Measurements from ENCODE around the gene TSC1. TPM values are rescaled to one million over a fixed set of nuclear protein-coding genes. Genes with fewer than 3 reads are reported as not detected.

Gene TSC1
- total and polyA plus RNA-seq, 2 experiments from 2014 or later, result 18.8 to 22.4 TPM

- no peaks in the 10 kb centered on the region for H3K27me3 ChIP-seq (replicated peaks; ENCODE audit: insufficient read depth)
- DNase-seq, result no peak
- no peak for TF ChIP-seq EZH2phosphoT487 (IDR thresholded peaks at IDR 0.05; ENCODE audit: insufficient read depth, low read depth)
- TF ChIP-seq EZH2 (IDR thresholded peaks at IDR 0.05; ENCODE audit: insufficient read depth, poor library complexity, severe bottlenecking), result no peak
- WGBS, 2 experiments (ENCODE audit: low coverage in 1 of 2, low lambda C conversion rate in 2 of 2, missing lambda C conversion rate in 2 of 2), result 95 to 96% methylated on average over 8 of the region's 8 CpGs
- peaks cover 14% of the 10 kb centered on the region for H3K4me1 ChIP-seq (ENCODE audit: insufficient read depth)
- in situ Hi-C loops (cut with MboI), result no loop called here
- H3K4me2 ChIP-seq (ENCODE audit: unreplicated experiment), result no peak overlapping the region
- H3K9me3 ChIP-seq (ENCODE audit: low read depth), result no peaks in the 10 kb centered on the region
- no peaks in the 10 kb centered on the region for H3K36me3 ChIP-seq (ENCODE audit: low read depth)
- no peaks in the 10 kb centered on the region for H3K9me2 ChIP-seq (ENCODE audit: insufficient read depth)
- no peak overlapping the region for H2AFZ ChIP-seq
- peaks cover 17% of the 10 kb centered on the region for H3K79me2 ChIP-seq (ENCODE audit: insufficient read depth)
- no peak overlapping the region for H3K4me3 ChIP-seq
- no peak overlapping the region for H3K27ac ChIP-seq
- no peaks in the 10 kb centered on the region for H4K20me1 ChIP-seq (ENCODE audit: insufficient read depth)
- no peak overlapping the region for H3K9ac ChIP-seq
- no peaks in the 10 kb centered on the region for H3F3A ChIP-seq (ENCODE audit: insufficient read depth)
Observed at GRCh38 chr9:132947756-132948155, 3.3 kb upstream of the TSC1 start.

DNA sequence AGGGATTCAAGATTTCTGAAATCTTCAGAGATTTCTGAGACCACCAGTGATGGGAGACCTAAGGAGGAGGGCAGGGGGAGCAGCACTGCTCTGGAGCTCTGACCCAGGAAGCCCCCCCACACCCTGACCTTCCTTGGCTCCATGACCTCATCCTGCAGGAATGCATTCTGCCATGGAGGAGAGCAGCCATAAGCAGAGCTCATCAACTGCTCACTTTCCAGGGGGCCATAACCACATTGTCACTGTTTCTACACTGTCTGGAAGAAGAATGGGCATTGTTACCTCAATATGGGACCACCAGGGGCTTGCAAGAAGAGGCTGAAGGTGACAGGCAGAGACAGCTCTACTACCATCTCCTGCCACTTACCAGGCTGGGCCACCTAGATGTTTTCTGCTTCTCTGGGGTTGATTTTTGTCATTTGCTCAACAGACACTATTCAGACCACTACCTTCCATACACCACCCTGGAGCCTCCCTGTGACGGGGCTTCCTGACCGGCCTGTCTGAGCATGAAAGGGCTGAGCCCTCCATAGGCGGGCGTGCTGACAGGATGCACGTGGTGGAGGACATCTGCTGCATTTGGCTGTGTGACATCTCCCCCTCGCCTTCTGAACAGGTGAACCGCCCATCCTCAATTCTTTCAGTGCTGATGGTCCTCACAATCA, 2.3 kb upstream of the TSC1 start:
- Histone ChIP-seq H3K9me2 (ENCODE audit: insufficient read depth) (no peaks in the 10 kb centered on the region), H4K20me1 (ENCODE audit: insufficient read depth) (no peaks in the 10 kb centered on the region), H3K4me3 (no peak overlapping the region), H3K27me3 (replicated peaks; ENCODE audit: insufficient read depth) (no peaks in the 10 kb centered on the region), H3K4me2 (ENCODE audit: unreplicated experiment) (no peak overlapping the region), H3K9me3 (ENCODE audit: low read depth) (no peaks in the 10 kb centered on the region), H3K9ac (no peak overlapping the region), H3K36me3 (ENCODE audit: low read depth) (no peaks in the 10 kb centered on the region), H2AFZ (peak overlapping the region; percentile 62), H3K79me2 (ENCODE audit: insufficient read depth) (peaks cover 27% of the 10 kb centered on the region), H3F3A (ENCODE audit: insufficient read depth) (no peaks in the 10 kb centered on the region), H3K4me1 (ENCODE audit: insufficient read depth) (peaks cover 21% of the 10 kb centered on the region), H3K27ac (no peak overlapping the region)
- TF ChIP-seq EZH2phosphoT487 (IDR thresholded peaks at IDR 0.05; ENCODE audit: insufficient read depth, low read depth), result no peak
- TF ChIP-seq EZH2 (IDR thresholded peaks at IDR 0.05; ENCODE audit: insufficient read depth, poor library complexity, severe bottlenecking), result no peak
- peak; percentile 59 for DNase-seq
- 75 to 84% methylated on average over 7 of the region's 7 CpGs for WGBS, 2 experiments (ENCODE audit: low coverage in 1 of 2, low lambda C conversion rate in 2 of 2, missing lambda C conversion rate in 2 of 2)
- in situ Hi-C loops (cut with MboI), result no loop called here

DNA sequence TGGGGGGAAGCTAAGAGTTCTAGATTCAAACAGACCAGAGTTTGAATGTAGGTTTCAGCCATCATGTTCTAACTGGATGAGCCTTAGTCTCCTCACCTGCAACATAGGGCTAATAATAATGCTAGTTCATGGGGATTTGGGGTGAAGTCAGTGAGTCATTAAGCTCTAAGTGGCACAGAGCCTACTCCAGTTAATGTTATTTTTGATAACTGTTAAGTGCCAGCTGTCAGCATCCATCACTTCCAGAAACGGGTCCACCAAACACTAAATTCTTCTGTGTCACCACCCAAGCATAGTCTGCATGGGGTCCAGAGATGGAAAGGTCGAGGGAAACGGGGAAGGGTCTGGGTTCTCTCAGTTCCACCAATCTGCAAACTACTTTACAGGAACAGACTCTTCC, 1.8 kb upstream of the TSC1 start:
- in situ Hi-C loops (cut with MboI), result no loop called here
- no peak overlapping the region for H3K27ac ChIP-seq
- TF ChIP-seq EZH2 (IDR thresholded peaks at IDR 0.05; ENCODE audit: insufficient read depth, poor library complexity, severe bottlenecking) (no peak), EZH2phosphoT487 (IDR thresholded peaks at IDR 0.05; ENCODE audit: insufficient read depth, low read depth) (no peak)

DNA sequence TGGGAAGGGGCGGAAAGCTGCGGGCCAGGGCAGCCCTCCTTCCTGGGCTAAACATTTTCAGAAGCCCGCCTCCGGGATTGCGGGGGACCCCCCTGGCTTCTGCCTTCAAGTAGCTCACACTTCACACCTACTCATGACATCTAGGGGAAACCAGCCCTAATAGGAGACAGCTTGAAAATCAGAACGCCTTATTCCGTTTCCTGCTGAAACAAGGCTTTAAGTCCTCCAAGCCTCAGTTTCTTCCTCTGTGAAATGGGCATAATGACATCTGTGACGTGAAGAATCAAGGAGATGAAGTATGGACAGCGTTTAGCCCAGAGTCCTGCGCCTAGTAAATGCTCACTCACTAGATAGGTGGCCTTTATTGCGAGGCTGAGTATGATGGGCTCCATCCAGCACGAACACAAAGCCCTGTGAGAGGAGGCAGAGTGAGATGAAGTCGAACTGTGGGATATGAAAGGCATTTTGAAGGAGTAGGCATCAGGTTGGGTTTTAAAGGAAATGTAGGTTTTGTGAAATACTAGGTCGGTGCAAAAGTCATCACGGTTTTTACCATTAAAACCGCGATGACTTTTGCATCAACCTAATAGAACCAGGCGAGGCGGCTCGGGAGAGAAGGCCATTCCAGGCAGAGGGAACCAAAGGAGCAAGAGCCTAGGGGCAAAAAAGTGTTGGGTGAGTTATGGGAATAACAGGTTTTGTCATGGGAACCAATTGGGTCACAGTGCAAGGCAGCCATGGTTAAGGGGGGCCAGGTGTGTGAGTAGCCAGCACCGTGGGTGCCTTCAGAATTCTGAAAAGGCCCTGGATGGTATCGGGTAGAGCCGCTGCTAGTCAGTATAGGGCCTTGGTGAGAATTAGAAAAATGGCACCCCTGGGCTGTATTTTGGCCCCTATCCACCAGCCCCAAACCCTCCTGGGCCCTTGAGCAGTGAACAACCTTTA, 1.0 kb upstream of the TSC1 start:
- Histone ChIP-seq H3K9ac (peak overlapping the region; percentile 98), H3K79me2 (ENCODE audit: insufficient read depth) (peaks cover 40% of the 10 kb centered on the region), H3F3A (ENCODE audit: insufficient read depth) (no peaks in the 10 kb centered on the region), H3K27ac (peak overlapping the region; percentile 97), H3K9me3 (ENCODE audit: low read depth) (no peaks in the 10 kb centered on the region), H4K20me1 (ENCODE audit: insufficient read depth) (no peaks in the 10 kb centered on the region), H2AFZ (peak overlapping the region; percentile 87), H3K36me3 (ENCODE audit: low read depth) (no peaks in the 10 kb centered on the region), H3K4me1 (ENCODE audit: insufficient read depth) (peaks cover 21% of the 10 kb centered on the region), H3K9me2 (ENCODE audit: insufficient read depth) (no peaks in the 10 kb centered on the region), H3K4me3 (peak overlapping the region; percentile 98), H3K27me3 (replicated peaks; ENCODE audit: insufficient read depth) (no peaks in the 10 kb centered on the region), H3K4me2 (ENCODE audit: unreplicated experiment) (peak overlapping the region; percentile 72)
- TF ChIP-seq EZH2phosphoT487 (IDR thresholded peaks at IDR 0.05; ENCODE audit: insufficient read depth, low read depth) (no peak), EZH2 (IDR thresholded peaks at IDR 0.05; ENCODE audit: insufficient read depth, poor library complexity, severe bottlenecking) (no peak)
- no peak for DNase-seq
- in situ Hi-C loops (cut with MboI), result no loop called here
- 71 to 72% methylated on average over 22 to 23 of the region's 23 CpGs for WGBS, 2 experiments (ENCODE audit: low coverage in 1 of 2, low lambda C conversion rate in 2 of 2, missing lambda C conversion rate in 2 of 2)

More for the DNA sequence above, 1.8 kb upstream of the TSC1 start:
- Histone ChIP-seq H2AFZ (peak overlapping the region; percentile 62), H3K27me3 (replicated peaks; ENCODE audit: insufficient read depth) (no peaks in the 10 kb centered on the region), H3K9ac (no peak overlapping the region), H3K9me3 (ENCODE audit: low read depth) (no peaks in the 10 kb centered on the region), H3K4me2 (ENCODE audit: unreplicated experiment) (no peak overlapping the region), H4K20me1 (ENCODE audit: insufficient read depth) (no peaks in the 10 kb centered on the region), H3K4me1 (ENCODE audit: insufficient read depth) (peaks cover 21% of the 10 kb centered on the region), H3K79me2 (ENCODE audit: insufficient read depth) (peaks cover 32% of the 10 kb centered on the region), H3K9me2 (ENCODE audit: insufficient read depth) (no peaks in the 10 kb centered on the region), H3F3A (ENCODE audit: insufficient read depth) (no peaks in the 10 kb centered on the region), H3K4me3 (no peak overlapping the region), H3K36me3 (ENCODE audit: low read depth) (no peaks in the 10 kb centered on the region)
- DNase-seq, result peak; percentile 18
- 25 to 39% methylated on average over 3 of the region's 3 CpGs for WGBS, 2 experiments (ENCODE audit: low coverage in 1 of 2, low lambda C conversion rate in 2 of 2, missing lambda C conversion rate in 2 of 2)

All from GM23248 (cell line).